HG03342 (cell line): ENCODE measurements around the gene DCAF8L2.
"Not testable (repeated sequence)": the region's sequence is repeated elsewhere in the genome, so short reads cannot be mapped to it uniquely, and the experiment has no call there.

Experiments used
- ATAC-seq: cut with Tn5 transposase; IDR thresholded peaks from one replicate; pipeline ENCODE4 v1.9.1; 2021; ENCODE audit warnings: mild to moderate bottlenecking, moderate library complexity; ENCODE audit not compliant: unreplicated experiment

DCAF8L2 gene

DNA sequence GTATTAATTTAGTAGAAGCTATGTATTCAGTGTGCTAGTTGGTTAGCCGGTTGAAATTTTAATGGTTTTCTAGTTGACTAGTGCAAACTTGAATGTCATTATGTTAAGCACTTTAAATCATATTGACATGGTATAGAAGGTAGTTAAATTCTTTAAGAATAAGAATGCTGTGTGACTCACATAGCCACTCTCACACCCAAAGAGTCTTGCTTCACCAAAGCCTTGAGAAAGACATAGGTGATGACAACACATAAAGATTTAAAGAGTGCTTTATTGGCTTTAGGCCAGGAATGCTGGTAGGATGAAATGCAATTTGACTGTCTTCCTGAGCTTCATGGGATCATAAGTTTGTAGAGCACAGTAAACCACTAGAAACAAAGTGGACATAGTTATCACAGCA is 85.3 kb downstream of the DCAF8L2 start:
- ATAC-seq, result no peak

DNA sequence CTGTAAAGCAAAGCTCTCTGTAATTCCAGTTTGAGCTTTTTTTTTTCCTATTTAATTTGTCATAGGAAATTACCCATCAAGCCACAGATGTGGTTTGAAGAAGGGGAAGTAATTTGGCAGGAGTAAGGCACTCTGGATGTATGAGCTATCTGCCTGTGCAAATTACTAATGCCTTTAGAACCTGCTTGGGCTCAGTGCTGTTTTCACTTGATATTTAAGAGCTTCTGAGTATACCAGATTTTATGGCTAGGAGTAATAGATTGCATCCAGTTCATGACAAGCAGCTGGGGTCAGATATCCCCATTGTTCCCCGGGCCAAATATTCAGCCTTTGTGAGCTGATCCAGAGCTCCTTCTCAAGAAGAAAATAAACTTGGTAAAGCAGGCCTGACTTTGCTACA is 89.1 kb downstream of the DCAF8L2 start:
- ATAC-seq, result no peak

DNA sequence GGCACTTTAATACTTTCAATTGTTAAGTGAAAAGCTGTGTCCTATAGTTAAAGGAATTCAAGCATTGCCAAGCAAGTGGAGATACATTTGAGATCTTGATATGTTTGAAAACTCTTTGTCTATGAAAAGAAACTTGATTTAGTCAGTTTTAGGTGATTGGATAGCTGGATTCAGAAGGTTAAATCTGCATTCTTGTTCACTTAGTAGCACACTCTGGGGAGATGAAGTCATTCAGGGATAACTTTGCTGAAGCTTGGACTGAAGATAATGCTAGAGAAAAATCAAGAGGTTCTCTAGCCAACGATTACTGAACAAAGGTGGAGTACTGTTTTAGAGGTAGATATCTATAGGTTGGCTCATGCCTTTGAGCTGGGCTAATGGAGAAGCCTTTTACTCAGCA is 90.6 kb downstream of the DCAF8L2 start:
- ATAC-seq, result no peak

DNA sequence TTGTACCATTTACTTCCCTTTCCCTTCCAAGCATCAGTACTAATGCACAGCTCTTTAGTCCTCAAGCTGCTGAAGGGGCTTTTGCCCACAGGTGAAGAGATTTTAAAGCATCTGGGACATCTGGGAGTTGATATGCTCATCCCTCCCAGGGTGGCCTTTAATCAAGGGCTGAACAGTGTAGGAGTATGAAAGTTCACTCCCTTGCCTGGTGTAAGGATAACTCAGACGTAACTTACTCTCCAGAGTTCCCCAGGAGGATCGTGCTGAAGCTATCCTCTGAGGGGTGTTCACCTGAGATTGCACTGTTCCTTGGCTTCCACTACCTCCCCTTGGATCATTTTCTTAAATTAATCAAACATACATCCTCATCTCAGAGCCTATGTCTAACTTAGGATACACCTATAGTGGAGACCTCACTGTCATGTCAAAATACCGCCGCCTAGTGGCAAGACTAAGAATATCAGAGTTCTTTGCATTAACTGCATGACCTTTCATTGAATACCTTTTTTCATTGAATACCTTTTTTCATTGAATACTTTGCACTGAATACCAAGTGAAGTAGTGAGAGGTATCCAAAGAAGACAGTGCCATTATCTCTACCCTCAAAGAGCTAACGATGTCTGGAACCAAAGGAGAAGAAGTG is 93.5 kb downstream of the DCAF8L2 start:
- ATAC-seq, result peak; percentile 90

DNA sequence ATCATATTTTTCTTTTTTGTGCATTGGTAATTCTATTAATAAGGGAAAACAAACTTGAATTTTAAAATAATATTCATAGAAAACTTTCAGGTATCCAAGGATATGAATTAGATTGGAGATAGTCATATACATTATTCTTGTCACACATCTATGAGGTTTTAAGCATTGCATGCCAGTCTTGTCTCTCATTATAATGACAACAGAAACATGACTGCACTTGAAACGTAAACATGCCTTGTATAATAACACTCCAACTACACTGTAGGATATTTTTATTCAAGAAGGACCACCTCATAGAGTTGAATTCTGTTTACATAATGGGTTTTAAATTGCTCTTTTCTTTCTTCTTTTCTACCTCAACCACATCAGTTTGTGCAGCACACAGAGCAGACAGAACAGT is 104.5 kb downstream of the DCAF8L2 start:
- no peak for ATAC-seq

DNA sequence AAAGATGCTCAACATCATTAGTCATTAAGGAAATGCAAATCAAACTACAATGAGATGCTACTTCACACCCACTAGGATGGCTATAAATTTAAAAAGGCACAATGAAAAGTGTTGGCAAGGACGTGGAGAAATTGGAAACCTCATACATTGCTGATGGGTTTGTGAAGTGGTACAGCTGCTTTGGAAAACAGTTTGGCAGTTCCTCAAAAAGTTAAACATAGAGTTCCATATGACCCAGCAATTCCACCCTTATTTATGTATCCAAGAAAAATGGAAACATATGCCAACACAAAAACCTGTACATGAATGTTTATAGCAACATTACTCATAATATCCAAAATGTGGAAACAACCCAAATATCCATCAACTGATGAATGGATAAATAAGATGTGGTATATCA is 116.4 kb downstream of the DCAF8L2 start:
- ATAC-seq, result no peak

DNA sequence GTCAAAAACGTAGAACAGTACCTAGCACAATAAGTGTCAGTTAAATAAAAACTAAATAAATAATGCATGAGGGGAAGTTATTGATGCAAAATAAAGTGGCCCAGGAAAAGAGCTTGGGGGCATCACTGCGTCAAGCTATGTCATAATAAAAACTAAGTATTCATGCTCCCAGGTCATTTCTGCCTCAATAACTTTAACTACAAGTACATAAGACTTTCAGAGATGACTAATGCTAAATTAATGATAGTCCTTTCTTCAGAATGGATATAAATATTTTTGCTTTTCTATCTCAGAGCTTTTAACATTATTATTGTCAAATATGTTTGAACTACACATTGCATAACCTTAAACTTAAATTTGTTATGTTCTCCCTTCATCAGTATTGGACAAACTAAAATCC is 125.5 kb downstream of the DCAF8L2 start:
- no peak for ATAC-seq

DNA sequence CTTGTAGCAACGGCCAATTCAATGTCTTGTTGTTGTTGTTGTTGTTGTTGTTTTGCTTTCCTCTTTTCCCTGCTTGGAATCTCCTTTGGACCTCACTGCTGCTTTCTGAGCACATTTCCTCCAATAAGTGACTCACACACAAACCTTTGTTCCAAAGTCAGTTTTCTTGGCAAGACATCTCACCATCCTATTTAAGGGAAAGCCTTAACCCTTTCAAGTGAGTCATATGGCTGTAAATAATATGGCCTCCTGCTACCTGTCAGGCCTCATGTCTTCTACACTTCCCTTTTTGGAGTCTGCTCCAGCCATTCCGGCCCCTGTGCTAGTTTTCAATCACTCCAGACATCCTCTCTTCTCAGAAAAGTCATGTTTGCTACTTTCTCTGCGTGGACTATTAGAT is 138.1 kb downstream of the DCAF8L2 start:
- no peak for ATAC-seq

DNA sequence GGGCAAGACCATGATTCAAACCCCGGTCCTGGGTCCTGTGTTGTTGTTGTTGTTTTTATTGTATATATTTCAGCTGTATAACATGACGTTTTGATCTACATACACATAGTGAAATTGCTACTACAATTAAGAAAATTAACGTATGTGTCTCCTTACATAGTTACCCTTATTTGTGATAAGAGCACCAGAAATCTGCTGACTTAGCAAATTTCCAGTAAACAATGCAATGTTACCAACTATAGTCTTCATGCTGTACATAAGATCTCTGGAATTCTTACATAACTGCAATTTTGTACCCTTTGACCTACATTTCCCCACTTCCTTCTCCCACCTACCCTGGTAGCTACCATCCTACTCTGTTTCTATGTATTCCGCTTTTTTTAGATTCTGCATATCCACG is 141.8 kb downstream of the DCAF8L2 start:
- no peak for ATAC-seq

DNA sequence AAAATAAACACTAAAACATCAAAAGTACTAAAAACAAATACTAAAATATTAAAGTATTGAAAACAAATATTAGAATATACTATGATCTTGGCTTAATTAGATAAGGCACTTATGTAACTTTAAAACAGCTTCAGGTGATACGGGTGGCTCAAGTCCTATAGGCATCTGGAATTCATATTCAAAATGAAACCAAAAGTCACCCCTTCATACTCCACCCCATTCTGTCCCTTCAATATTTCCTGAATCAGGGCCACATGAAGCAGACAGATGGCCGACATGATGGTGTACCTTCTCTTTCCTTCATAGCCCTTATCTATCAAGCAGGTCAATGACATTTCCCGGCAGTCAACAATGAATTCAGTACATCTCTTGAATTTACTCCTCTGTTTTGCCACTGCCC is 145.8 kb downstream of the DCAF8L2 start:
- ATAC-seq, result no peak

DNA sequence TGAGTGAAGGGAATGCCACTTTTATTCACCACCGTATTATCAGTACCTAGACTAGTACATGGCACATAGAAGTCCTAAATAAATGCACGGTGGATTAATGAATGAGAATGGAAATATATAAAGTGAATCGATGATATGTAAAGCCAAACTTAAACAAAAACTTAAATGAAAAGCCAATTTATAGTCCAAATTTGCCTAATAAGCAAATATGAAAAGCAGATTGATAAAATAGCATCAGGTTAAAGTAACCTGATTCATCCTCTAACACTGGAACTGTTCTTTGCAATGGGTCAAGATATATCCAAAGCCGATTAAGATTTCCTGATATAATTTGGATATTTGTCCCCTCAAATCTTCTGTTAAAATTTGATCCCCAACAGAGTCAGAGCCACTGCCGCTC is 150.8 kb downstream of the DCAF8L2 start:
- no peak for ATAC-seq

DNA sequence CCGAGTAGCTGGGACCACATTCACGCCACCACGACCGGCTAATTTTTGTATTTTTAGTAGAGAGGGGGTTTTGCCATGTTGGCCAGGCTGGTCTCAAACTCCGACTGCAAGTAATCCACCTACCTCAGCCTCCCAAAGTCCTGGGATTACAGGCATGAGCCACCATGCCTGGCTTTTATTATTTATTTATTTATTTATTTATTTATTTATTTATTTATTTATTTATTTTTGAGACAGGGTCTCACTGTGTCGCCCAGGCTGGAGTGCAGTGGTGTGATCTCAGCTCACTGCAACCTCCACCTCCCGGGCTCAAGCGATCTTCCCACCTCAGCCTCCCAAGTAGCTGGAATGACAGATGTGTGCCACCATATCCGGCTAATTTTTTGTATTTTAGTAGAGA is 153.4 kb downstream of the DCAF8L2 start:
- ATAC-seq, result not testable (repeated sequence)

DNA sequence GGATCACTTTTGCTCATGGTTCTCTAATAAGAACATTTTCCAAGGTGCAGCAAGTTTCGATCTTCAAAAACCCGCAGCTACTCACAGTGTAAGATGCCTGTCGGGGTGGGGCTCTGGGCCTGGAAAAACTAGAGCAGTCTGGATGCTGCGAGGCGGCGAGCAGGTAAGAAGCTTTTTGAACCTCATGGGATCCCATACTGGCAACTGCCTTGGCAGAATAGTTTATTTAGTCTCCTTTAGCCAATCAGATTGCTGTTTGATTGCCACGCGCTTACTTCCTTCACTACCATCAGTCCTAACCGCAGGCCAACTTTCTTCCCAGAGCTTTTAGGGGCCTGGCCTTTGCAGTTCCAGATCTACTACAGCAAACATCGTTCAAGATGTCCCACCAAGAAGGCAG is 156.4 kb downstream of the DCAF8L2 start:
- ATAC-seq, result no peak

DNA sequence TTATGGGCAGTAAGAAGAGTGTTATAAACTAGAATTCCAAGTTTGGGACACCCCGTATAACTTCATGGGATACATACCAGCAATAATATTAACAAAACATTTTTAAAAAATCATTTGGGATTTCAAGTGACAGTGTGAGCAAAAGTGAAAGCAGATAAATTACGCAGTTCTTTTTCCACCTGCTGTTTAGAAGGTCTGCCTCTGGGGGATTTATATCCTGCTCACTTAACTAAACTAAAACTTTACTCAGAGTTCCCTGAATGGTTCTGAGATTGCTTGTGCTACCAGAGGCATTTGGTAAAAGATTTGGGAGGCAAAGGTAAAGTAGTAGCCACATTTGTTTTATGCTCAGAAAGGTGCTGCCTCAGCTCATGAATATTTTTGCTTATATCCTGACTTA is 160.2 kb downstream of the DCAF8L2 start:
- ATAC-seq, result not testable (repeated sequence)

DNA sequence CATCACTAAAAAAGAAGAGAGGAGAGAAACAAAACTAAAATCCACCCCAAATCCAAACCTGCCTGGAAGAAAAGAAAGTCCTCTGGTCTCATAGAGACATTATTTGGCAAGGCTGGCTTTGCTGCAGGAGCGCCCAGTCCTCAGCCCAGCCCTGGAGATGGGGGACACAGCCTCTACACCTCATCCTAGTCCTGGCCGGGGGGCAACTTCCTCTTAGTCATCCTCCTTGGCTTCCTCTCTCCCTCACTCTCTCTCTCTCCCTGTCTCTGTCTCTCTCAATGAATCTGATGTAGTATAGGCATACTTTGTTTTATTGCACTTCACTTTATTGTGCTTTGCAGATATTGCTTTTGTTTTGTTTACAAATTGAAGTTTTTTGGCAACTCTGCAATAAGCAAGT is 161.8 kb downstream of the DCAF8L2 start:
- no peak for ATAC-seq

DNA sequence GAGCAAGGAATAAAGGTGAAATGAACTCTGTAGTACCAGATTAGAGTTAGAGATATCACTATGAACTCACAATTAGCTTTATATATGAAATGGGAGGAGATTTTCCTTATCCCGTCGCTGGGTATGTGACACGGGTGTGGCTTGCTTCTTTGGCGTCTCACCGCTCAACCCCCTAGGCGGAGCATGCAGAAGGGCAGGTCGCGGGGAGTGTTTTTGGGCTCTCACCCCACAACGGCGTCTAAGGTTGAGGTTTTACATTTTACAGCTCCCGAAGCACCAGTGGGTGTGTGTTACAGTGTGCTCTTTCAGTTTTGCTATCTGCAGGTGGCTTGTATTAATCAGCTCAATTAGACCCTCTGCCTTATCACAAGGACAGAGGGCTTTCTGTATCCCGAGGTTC is 175.6 kb downstream of the DCAF8L2 start:
- no peak for ATAC-seq

DNA sequence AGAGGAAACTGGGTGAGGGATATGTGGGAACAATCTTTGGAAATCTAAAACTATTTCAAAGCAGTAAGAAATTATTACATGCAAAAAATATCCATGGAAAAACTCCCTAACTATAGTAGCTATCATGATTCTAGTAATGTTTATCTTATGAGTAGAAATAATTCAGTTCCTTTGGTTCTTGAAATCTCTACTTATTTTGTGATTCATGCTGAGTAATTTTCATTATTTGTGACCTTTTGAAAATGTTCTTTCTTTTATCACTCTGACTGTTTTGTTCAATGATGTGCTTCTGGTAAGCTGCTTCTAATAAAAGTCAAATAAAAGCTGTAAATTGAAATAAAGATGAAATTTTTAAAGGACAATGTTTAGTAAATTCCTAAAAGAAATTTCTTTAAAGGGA is 177.2 kb downstream of the DCAF8L2 start:
- no peak for ATAC-seq

DNA sequence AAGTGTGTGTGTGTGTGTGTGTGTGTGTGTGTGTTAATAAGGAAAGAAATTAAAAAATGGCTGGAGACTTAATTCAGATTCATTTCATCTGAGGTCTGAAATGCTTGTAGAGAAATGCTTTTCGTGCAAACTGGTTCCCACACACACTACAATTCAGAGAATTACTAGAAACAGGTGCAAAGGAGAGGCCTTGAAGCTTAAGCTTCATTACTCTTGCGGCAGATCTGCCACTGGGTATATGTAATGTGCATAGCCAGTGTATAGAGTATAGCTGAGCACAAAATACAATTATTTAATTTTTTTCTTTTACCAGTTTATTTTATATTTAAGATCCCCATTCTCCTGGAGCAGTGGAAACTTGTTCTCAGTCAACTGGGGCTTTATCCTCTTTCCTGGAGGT is 185.8 kb downstream of the DCAF8L2 start:
- no peak for ATAC-seq

DNA sequence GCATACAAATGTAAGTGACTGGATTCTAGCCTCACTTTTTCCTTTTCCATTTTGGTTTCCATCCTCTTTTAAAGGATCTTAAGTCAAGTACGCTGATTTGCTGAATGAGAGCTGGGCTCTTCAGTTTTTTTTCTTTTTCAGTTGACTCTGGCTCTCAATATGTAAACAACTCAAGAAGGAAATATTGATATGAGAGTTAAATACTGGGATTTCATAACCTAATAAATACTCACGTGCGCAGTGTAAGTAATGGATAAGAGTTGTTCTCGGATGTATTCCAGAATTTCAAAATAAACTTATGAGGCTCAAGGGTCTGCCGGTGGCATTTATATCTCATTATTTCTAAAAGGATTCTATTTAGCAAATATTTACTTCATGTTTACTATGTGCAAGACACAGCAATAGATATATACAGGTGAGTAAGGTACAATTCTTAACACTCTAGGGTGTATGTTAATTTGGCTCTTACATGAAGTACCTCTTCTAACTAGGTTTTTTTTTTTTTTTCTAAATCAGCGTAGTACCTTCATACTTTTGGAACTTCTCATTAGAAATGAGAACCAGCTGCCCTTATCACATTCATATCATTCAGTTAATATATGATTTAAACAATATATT is 206.6 kb downstream of the DCAF8L2 start:
- ATAC-seq, result no peak

DNA sequence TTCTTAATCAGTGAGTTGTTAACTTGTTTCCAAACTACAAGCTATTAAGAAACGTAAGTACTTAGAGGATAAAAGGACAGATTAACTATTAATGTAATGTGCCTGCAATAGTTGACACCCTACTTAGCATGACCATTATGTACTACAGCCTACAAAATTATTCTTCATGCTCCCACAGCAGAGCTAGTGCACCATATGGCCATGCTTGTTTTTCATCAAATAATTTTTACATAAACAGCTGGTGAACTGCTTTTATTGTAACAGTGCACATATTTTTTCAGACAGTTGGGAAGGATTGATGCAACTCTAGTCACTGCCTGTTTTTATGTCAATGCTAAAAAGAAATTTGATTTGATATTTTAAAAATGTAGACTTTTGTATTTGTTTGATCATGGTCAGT is 207.4 kb downstream of the DCAF8L2 start:
- ATAC-seq, result no peak
